Right lung (tissue), 5 donors: Measurements from ENCODE around the gene CMIP. TPM values are rescaled to one million over a fixed set of nuclear protein-coding genes. Genes with fewer than 3 reads are reported as not detected.

Experiments used
- DNase-seq, 2 donors: peaks; one replicate each; pipeline ENCODE4 v3.0.0-alpha.2; 2013
- polyA plus RNA-seq, 5 donors: library from polyadenylated mRNA; unstranded; fragments of 120-200 nt; gene quantifications; one replicate each; pipeline versions ENCODE4 v1.2.1 to v1.2.3, GENCODE V29; 2013; ENCODE audit warnings: inconsistent platforms in 1 of 5, low replicate concordance in 1 of 5; ENCODE audit not compliant: insufficient read length in 5 of 5, insufficient read depth in 1 of 5

CMIP gene
- polyA plus RNA-seq, 5 donors = 29.2 to 41.6 (median 35.1) TPM

- DNase-seq = peak in 1 of 2 donors; percentile 42
Measured at GRCh38 chr16:81581107-81581506, 136.5 kb downstream of the CMIP start.

GRCh38 chr16:81582655-81583441, 138.2 kb downstream of the CMIP start:
- DNase-seq = no peak

- no peak for DNase-seq
Measured at GRCh38 chr16:81583893-81584631, 139.5 kb downstream of the CMIP start.

GRCh38 chr16:81585785-81586184, 141.2 kb downstream of the CMIP start:
- no peak for DNase-seq

GRCh38 chr16:81586417-81586816, 141.8 kb downstream of the CMIP start:
- no peak for DNase-seq

GRCh38 chr16:81586977-81587625, 142.5 kb downstream of the CMIP start:
- DNase-seq = no peak

GRCh38 chr16:81587626-81588160, 143.1 kb downstream of the CMIP start:
- DNase-seq = no peak

GRCh38 chr16:81588326-81589081, 143.9 kb downstream of the CMIP start:
- no peak for DNase-seq

- DNase-seq = no peak
Measured at GRCh38 chr16:81589975-81590650, 145.5 kb downstream of the CMIP start.

GRCh38 chr16:81590714-81591544, 146.3 kb downstream of the CMIP start:
- DNase-seq = no peak

GRCh38 chr16:81591545-81591870, 146.9 kb downstream of the CMIP start:
- DNase-seq = no peak

GRCh38 chr16:81592353-81592866, 147.8 kb downstream of the CMIP start:
- no peak for DNase-seq

- no peak for DNase-seq
Measured at GRCh38 chr16:81593481-81593880, 148.9 kb downstream of the CMIP start.

- DNase-seq = no peak
Measured at GRCh38 chr16:81595629-81596292, 151.2 kb downstream of the CMIP start.

- no peak for DNase-seq
Measured at GRCh38 chr16:81597079-81597658, 152.6 kb downstream of the CMIP start.

GRCh38 chr16:81598083-81598482, 153.5 kb downstream of the CMIP start:
- no peak for DNase-seq

- DNase-seq = no peak
Measured at GRCh38 chr16:81599034-81599744, 154.6 kb downstream of the CMIP start.

- no peak for DNase-seq
Measured at GRCh38 chr16:81600275-81600674, 155.7 kb downstream of the CMIP start.
